AG10803 (cell line): Measurements from ENCODE around the gene PDE12.

Source experiments
- DNase-seq: peaks from one replicate; pipeline ENCODE4 v3.0.0; 2010; ENCODE audit warnings: low read depth
- H3K4me3 ChIP-seq: 2 replicates; pipeline ENCODE4 v1.5.1; 2011; ENCODE audit warnings: mild to moderate bottlenecking, low read length, control low read depth
- CTCF ChIP-seq: conservative IDR thresholded peaks from 2 replicates; pipeline ENCODE4 v1.5.1; 2011; ENCODE audit warnings: mild to moderate bottlenecking, low read length, control low read depth, inconsistent platforms

The PDE12 gene

GRCh38 chr3:57570878-57571277 is 14.8 kb downstream of the PDE12 start:
- no peak for DNase-seq
- TF ChIP-seq CTCF = no peak
- H3K4me3 ChIP-seq = no peak overlapping the region

- DNase-seq = no peak
- no peak overlapping the region for H3K4me3 ChIP-seq
- TF ChIP-seq CTCF = no peak
These were observed 16.0 kb downstream of the PDE12 start for GRCh38 chr3:57572096-57572495.

GRCh38 chr3:57575966-57576626 is 20.0 kb downstream of the PDE12 start:
- no peak for DNase-seq
- TF ChIP-seq CTCF = no peak
- no peak overlapping the region for H3K4me3 ChIP-seq

GRCh38 chr3:57577801-57578200 is 21.7 kb downstream of the PDE12 start:
- no peak for TF ChIP-seq CTCF
- no peak for DNase-seq
- no peak overlapping the region for H3K4me3 ChIP-seq

- DNase-seq = no peak
- no peak; the same call in 1 of the 2 replicates for TF ChIP-seq CTCF
- H3K4me3 ChIP-seq = no peak overlapping the region
These were observed 26.5 kb downstream of the PDE12 start for GRCh38 chr3:57582474-57583168.

- no peak for TF ChIP-seq CTCF
- DNase-seq = no peak
These were observed 27.5 kb downstream of the PDE12 start for GRCh38 chr3:57583544-57583943.

GRCh38 chr3:57586778-57587177 is 30.7 kb downstream of the PDE12 start:
- no peak for DNase-seq
- TF ChIP-seq CTCF = no peak
- H3K4me3 ChIP-seq = no peak overlapping the region

More at GRCh38 chr3:57583544-57583943, 27.5 kb downstream of the PDE12 start:
- H3K4me3 ChIP-seq = no peak overlapping the region
